ENCODE measurements around the gene SNX24.

DNA sequence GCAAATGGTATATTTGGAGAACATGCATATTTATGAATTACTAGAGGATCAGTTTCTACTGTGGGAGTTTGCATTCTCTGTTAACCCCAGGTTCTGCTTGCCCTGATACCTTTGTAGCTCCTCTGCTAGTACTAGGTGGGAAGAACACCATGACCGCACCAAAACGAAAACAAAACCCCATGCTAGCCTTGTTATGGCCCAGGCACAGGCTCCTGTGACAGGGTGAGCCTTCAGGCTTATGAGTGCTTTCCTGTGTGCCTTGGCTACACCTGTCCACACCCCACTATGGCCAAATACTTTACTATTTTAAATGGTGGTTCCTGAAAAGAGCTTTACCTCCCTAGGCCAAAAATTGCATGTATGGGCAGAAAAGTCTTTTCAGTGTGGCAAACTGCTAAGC, 96.3 kb downstream of the SNX24 start:
- TF ChIP-seq, protein P1, sequence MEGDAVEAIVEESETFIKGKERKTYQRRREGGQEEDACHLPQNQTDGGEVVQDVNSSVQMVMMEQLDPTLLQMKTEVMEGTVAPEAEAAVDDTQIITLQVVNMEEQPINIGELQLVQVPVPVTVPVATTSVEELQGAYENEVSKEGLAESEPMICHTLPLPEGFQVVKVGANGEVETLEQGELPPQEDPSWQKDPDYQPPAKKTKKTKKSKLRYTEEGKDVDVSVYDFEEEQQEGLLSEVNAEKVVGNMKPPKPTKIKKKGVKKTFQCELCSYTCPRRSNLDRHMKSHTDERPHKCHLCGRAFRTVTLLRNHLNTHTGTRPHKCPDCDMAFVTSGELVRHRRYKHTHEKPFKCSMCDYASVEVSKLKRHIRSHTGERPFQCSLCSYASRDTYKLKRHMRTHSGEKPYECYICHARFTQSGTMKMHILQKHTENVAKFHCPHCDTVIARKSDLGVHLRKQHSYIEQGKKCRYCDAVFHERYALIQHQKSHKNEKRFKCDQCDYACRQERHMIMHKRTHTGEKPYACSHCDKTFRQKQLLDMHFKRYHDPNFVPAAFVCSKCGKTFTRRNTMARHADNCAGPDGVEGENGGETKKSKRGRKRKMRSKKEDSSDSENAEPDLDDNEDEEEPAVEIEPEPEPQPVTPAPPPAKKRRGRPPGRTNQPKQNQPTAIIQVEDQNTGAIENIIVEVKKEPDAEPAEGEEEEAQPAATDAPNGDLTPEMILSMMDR (IDR thresholded peaks at IDR 0.05; ENCODE audit: low read depth, low read length) = no peak
- TF ChIP-seq POLR2A (IDR thresholded peaks at IDR 0.05; ENCODE audit: extremely low read depth, insufficient read length) (no peak), MYC (IDR thresholded peaks at IDR 0.05; ENCODE audit: low read depth, low read length) (no peak)
- TF ChIP-seq, protein P2, sequence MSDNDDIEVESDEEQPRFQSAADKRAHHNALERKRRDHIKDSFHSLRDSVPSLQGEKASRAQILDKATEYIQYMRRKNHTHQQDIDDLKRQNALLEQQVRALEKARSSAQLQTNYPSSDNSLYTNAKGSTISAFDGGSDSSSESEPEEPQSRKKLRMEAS (IDR thresholded peaks at IDR 0.05; ENCODE audit: low read depth, low read length) = no peak

Measured in NB4 (cell line).